Stimulated activated effector memory CD8-positive, alpha-beta T cell treated with anti-CD3 and anti-CD28 coated beads, Interleukin-12 subunit alpha, Interleukin-12 subunit beta, amount 100 ng/mL, for 72 hours (primary cell): Measurements from ENCODE around the gene LMAN2.

Experiments used
- ATAC-seq: fragments of 150-1000 bp; cut with Tn5 transposase; 2 replicates; pipeline ENCODE4 v1.10.0; 2021
- DNase-seq, 2 donors: peaks; one replicate each; pipeline ENCODE4 v3.0.0; 2021 to 2022; ENCODE audit warnings: low spot score in 2 of 2
- H3K27ac Mint-ChIP-seq: one replicate; pipeline ENCODE4 v1.8.0; 2022; ENCODE audit warnings: mild to moderate bottlenecking, mixed read lengths
- H3K36me3 Mint-ChIP-seq: one replicate; pipeline ENCODE4 v1.8.0; 2022; ENCODE audit warnings: mild to moderate bottlenecking, mixed read lengths
- H3K4me1 Mint-ChIP-seq: one replicate; pipeline ENCODE4 v1.8.0; 2022; ENCODE audit warnings: mixed read lengths
- H3K4me3 Mint-ChIP-seq: one replicate; pipeline ENCODE4 v1.8.0; 2022; ENCODE audit warnings: mild to moderate bottlenecking, mixed read lengths
- H3K9me3 Mint-ChIP-seq: one replicate; pipeline ENCODE4 v1.8.0; 2022; ENCODE audit warnings: mixed read lengths

The LMAN2 gene

DNA sequence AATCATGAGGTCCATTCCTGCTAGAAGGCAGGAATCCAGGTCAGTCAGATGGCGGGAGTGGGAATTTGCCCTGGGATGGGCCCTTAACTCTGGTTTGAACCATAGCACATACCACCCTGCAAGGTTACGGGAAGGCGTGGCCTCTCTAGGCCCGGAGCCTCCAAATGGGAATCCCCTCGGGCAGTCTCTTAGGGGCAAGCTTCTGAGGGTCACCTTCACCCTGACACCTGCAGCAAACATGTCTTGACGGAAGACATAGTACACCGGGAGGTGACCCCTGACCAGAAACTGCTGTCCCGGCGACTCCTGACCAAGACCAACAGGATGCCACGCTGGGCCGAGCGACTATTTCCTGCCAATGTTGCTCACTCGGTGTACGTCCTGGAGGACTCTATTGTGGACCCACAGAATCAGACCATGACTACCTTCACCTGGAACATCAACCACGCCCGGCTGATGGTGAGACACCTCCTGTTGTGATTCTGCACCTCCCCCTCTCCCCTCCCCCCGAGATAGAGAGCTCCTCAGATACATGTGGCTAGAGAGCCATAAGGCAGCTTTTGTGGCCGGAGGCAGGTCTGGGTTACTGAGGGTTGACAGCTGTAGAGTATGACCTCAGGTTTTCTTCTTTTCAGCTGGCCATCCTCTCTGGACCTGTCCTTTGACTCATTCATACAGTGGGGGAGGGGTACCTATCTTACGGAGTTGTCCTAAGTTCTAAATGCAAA is 46.9 kb downstream of the LMAN2 start:
- Mint-ChIP-seq H3K4me1 (peaks cover 72% of the 10 kb centered on the region), H3K9me3 (no peaks in the 10 kb centered on the region), H3K36me3 (peaks cover 76% of the 10 kb centered on the region), H3K4me3 (peak overlapping the region; percentile 90), H3K27ac (peak overlapping the region; percentile 86)
- no peak for DNase-seq
- ATAC-seq = no peak

DNA sequence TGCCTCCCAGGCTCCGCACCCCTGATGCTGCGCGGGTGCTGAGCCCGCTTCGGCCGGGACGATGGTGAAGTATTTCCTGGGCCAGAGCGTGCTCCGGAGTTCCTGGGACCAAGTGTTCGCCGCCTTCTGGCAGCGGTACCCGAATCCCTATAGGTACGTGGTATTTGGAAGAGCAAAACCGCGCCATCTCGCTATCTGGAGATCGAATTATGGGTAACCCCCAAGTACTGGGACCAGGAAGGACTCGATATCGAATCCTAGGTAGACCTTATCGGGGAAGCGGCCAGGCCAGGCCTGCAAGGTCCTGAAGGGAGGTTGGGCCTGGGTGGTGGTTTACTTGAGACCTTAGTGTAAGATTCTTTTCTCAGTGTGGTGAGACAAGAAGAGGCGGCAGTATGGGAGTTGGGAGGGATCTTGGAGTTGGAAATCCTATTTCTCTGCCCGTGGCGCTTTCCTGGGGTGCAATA is 47.5 kb downstream of the LMAN2 start:
- peaks cover 80% of the 10 kb centered on the region for H3K36me3 Mint-ChIP-seq

DNA sequence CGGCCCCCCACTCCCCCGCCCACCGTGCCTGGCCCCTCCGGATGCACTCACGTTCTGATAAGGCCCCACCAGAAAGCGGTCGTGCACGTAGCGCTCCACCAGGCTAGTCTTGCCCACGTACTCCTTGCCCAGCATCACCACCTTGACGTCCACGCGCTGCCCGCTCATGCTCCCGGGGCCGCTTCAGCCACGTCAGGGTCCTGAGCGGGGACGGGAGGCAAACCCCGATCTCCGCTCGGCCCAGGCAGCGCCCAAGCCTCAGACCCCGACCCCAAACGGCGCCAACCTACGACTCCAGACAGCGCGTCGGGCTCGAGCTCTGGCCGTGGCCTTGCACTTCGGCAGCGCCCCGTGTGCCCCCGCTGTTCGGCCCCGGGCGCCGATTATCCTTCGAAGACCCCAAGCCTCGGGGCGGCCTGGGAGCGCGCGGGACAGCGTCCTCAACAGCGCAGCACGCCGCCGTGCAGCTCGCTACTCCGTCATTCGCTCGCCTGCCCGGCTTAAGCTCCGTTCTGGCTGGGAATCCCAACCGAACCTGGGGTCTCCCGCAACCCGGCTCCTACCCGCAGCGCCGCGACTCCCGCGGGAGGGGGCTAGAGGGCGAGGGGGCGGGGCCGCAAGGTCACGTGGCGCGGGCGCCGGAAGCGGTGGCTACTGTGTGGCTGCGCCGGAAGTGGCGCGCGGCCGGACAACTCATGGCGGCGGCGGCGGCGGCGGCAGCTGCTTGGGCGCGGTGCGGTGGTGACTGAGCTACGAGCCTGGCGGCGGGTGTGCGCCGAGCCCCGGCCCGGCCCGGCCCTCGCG is 48.1 kb downstream of the LMAN2 start, which contains the start of the genes PRELID1 and RAB24:
Gene PRELID1 (plus strand): TSS at position 679 of the 804 bp plus-strand sequence. CDS start 187 bp downstream, outside the sequence.
Gene RAB24 (minus strand): TSS at position 599 of the 804 bp plus-strand sequence. CDS start 431 bp downstream, at position 168.
- H3K36me3 Mint-ChIP-seq = peaks cover 80% of the 10 kb centered on the region
- peaks cover 73% of the 10 kb centered on the region for H3K4me1 Mint-ChIP-seq

More for the DNA sequence above, 47.5 kb downstream of the LMAN2 start:
- H3K27ac Mint-ChIP-seq = peak overlapping the region; percentile 86
- no peaks in the 10 kb centered on the region for H3K9me3 Mint-ChIP-seq
- ATAC-seq (no peak), DNase-seq (no peak)
- peaks cover 72% of the 10 kb centered on the region for H3K4me1 Mint-ChIP-seq
- peak overlapping the region; percentile 90 for H3K4me3 Mint-ChIP-seq

DNA sequence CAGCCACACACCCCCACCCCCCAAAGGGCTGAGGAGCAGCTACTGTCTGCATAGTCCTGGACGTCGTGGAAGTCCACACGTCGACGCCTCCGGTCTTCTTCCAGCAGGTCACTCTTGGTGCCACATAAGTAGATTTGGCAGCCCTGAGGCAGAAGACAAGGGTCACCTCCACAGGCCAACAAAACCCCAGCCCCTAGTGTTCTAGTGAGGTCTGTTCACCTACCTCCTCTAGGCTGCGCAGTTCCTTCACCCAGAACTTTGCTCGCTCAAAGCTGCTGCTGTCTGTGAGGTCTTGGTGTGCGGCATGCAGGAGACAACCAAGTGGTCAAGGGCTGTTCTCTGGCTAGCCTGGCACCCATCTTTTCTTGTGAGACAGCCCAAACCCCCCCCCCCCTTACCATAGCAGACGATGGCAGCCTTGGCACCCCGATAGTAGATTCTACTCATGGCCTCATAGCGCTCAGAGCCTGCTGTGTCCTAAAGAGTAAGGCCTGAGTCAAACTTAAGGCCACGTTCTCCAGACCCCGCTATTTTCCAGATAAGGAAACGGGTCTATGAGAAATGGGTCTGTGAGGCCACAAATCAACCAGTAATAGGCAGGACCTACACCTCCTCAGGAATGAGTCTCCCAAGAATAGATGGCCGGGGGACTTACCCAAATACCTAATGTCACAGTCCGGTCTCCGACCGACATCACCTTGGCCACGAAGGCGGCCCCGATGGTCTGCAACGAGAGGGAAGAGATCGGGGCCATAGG is 48.9 kb downstream of the LMAN2 start:
- Mint-ChIP-seq H3K27ac (peak overlapping the region; percentile 86), H3K4me1 (peaks cover 73% of the 10 kb centered on the region), H3K4me3 (peak overlapping the region; percentile 90), H3K36me3 (peaks cover 85% of the 10 kb centered on the region), H3K9me3 (no peaks in the 10 kb centered on the region)
- DNase-seq (no peak), ATAC-seq (no peak)

More for the DNA sequence above, 48.1 kb downstream of the LMAN2 start, which contains the start of the genes PRELID1 and RAB24:
- Mint-ChIP-seq H3K9me3 (no peaks in the 10 kb centered on the region), H3K27ac (peak within 1 kb of the TSS; percentile 86), H3K4me3 (peak within 1 kb of the TSS; percentile 90)
- ATAC-seq (peak; percentile 87), DNase-seq (peak; percentile 91 to 97)

DNA sequence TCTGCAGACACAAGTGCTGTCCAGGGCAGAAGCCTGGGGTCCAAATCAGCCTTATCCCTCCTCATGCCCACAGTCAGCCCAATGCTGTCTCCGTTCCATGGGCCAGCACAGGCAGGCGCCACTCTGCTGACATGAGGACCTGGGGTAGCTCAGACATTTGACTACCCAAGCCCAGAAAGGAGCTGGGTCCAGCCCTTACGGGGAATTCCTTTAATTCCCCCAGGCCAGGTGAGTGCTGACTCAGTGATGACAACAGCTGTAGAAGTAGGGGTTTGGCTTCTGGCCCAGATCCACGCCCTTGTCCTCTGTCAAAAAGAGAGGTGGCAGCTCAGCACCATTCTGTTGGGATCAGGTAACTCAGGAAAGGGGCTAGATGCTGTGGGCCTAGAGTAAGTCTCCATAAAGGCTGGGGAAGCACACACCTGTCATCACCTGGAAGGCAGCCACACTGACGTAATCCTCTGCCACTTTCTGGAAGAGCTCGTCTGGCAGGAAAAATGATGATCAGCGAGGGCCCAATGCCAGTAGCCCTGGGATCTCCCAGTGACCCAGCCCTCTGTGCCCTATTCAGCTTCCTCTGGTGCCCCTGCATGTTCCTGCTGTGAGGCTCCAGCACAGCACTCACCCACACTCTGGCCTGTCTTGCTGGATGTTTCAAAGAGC is 49.8 kb downstream of the LMAN2 start:
- Mint-ChIP-seq H3K4me3 (peak overlapping the region; percentile 90), H3K36me3 (peaks cover 84% of the 10 kb centered on the region), H3K4me1 (peaks cover 78% of the 10 kb centered on the region), H3K27ac (peak overlapping the region; percentile 86), H3K9me3 (no peaks in the 10 kb centered on the region)
- no peak for ATAC-seq
- DNase-seq = no peak

DNA sequence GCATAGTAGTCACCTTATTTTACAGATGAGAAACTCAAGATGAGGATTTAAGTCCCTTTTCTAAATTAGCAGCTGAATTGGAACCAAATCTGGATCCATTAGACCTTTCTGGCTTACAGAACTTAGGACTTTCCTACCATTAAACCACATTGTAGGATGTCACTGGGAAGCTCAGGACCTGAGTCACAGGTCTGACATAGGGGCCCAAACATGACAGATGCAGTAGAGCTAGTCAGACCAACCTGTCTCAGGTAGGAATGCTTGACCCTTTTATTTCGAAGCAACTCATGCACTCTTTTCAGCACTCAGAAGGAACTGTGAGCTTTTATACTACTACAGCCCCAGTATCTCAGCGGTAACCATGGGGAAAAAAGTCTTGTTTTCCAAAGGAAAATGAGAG is 50.5 kb downstream of the LMAN2 start:
- H3K4me1 Mint-ChIP-seq = peaks cover 82% of the 10 kb centered on the region
- no peaks in the 10 kb centered on the region for H3K9me3 Mint-ChIP-seq
- H3K27ac Mint-ChIP-seq = peak overlapping the region; percentile 93
- H3K36me3 Mint-ChIP-seq = peaks cover 83% of the 10 kb centered on the region
- ATAC-seq = no peak
- H3K4me3 Mint-ChIP-seq = peak overlapping the region; percentile 90
- no peak for DNase-seq

DNA sequence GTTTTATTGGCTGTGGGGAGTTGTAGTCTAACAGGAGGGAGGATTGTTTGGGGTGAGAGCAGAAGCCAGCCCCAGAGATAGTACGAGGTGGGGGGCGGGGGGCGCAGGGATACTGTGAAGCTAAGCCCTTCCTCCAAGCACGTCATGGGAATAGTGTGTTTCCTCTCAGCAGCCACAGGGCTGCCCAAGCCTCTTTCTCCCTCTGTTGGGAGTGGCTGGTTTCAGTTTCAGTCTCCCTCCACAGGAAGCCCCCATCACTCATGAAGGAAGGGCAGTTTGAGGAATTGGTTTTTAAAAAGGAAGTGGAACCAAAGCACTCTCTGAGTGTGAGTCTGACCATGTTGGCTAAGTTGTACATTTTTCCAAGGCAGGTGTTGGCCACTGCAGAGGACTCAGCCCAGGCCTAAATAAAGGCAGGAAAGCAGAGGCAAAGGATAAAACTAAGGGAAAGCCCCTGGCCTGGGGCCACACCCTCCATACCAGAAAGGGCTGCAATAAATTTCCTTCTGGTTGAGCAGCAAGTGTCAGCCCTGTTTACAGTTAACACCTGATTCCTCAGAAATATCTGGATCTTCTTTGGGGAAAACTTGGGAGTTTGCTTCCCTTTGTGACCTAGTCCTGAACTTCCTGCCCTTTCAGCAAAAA is 51.1 kb downstream of the LMAN2 start:
- Mint-ChIP-seq H3K27ac (peak overlapping the region; percentile 93), H3K4me1 (peaks cover 82% of the 10 kb centered on the region), H3K36me3 (peaks cover 83% of the 10 kb centered on the region), H3K9me3 (no peaks in the 10 kb centered on the region), H3K4me3 (peak overlapping the region; percentile 90)
- DNase-seq (peak in 1 of 2 donors; percentile 78), ATAC-seq (peak; percentile 47)

DNA sequence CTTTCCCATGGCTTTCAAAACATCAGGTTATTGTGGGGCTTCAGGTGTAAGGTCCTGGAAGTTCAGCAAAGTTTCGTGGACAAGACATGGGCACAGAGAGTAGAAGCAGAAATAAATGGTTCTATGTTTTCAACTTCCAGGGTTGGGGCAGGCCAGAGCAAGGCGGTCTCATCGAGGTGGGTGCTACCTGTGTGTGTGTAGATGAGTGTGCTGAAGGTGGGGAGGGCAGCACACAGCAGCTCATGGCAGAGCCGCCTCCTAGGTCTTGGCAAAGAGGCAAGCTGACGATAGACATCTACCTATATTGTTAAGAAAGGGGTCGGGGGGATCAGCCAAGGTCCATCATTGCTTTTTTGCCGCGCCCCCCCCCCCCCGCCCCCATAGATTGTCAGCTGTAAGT is 51.8 kb downstream of the LMAN2 start:
- peak overlapping the region; percentile 93 for H3K27ac Mint-ChIP-seq
- H3K4me1 Mint-ChIP-seq = peaks cover 79% of the 10 kb centered on the region
- DNase-seq = no peak
- no peak for ATAC-seq
- H3K9me3 Mint-ChIP-seq = no peaks in the 10 kb centered on the region
- no peak overlapping the region for H3K4me3 Mint-ChIP-seq
- peaks cover 83% of the 10 kb centered on the region for H3K36me3 Mint-ChIP-seq

DNA sequence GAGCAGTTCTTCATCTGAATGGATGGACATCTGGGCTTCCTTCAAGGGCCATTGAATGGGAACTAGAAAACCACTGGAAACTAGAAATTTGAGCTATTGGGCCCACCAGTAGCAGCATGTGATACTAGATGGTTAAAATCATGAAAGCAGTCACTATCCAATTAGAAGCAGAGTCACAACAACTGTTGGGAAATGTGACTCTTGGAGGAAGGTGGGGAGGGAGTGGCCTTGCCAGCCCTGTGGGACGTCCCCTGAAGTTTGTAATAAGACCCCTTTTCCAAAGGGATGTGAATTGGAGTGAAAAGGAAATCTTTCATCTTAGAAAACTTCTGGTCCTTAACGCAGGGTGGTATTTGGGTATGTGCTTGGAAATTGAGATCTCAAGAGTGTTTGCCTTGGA is 53.5 kb downstream of the LMAN2 start:
- DNase-seq (no peak), ATAC-seq (no peak)
- Mint-ChIP-seq H3K4me3 (no peak overlapping the region), H3K4me1 (peaks cover 67% of the 10 kb centered on the region), H3K27ac (peak overlapping the region; percentile 93), H3K36me3 (peaks cover 84% of the 10 kb centered on the region), H3K9me3 (no peaks in the 10 kb centered on the region)

DNA sequence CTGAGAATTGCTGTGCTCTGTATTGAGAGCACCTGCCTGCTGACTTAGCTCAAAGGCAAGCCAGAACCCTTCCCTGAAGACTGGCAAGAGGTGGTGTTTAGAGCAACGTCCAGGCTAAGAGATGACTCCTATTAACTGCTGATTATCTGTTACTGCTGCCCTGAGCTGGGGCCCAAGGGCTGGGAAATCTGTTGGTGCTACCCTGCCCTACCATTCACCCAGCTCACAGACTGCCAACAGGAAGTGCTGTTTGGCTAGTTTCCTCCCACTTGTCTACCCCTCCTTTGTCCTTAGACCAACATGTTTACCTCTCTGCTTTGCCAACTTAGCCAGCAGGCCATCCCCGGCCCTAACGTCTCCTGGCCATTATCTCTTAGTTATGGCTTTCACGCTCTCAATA is 54.9 kb downstream of the LMAN2 start:
- H3K27ac Mint-ChIP-seq = peak overlapping the region; percentile 93
- peaks cover 54% of the 10 kb centered on the region for H3K4me1 Mint-ChIP-seq
- DNase-seq = no peak
- peak; percentile 27 for ATAC-seq
- H3K9me3 Mint-ChIP-seq = no peaks in the 10 kb centered on the region
- H3K4me3 Mint-ChIP-seq = no peak overlapping the region
- peaks cover 84% of the 10 kb centered on the region for H3K36me3 Mint-ChIP-seq

DNA sequence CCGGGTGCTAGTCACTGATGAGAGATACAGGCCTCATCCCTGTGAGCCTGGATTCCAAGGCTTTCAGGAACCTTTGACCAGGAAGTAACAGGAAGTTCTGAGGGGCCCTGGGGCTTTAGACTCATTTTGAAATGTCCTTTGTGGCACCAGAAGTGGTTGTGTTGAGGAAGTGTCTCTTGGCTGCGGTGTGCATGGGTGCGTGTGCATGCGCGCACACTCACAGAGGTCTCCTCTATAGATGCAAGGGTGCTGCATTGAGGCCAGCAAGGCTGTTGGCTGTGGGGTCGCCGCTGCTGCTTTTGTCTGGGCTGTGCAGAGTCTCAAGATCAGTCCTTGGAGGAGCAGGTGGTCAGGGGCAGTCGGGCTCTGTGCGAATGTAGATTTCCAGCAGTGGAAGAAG is 55.5 kb downstream of the LMAN2 start:
- Mint-ChIP-seq H3K4me3 (no peak overlapping the region), H3K36me3 (peaks cover 84% of the 10 kb centered on the region), H3K4me1 (peaks cover 48% of the 10 kb centered on the region), H3K9me3 (no peaks in the 10 kb centered on the region), H3K27ac (peak overlapping the region; percentile 93)
- ATAC-seq (peak; percentile 33), DNase-seq (no peak)

DNA sequence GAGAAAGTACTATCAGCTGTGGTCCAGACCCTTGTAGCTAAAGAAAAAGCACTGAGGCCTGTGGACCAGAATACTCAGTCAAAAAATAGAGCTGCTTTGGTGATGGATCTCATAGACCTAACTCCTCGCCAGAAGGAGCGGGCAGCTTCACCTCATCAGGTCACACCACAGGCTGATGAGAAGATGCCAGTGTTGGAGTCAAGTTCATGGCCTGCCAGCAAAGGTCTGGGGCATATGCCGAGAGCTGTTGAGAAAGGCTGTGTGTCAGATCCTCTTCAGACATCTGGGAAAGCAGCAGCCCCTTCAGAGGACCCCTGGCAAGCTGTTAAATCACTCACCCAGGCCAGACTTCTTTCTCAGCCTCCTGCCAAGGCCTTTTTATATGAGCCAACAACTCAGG is 56.8 kb downstream of the LMAN2 start:
- H3K4me1 Mint-ChIP-seq = peaks cover 35% of the 10 kb centered on the region
- peaks cover 86% of the 10 kb centered on the region for H3K36me3 Mint-ChIP-seq
- peak overlapping the region; percentile 93 for H3K27ac Mint-ChIP-seq
- no peak overlapping the region for H3K4me3 Mint-ChIP-seq
- no peak for DNase-seq
- no peak for ATAC-seq
- no peaks in the 10 kb centered on the region for H3K9me3 Mint-ChIP-seq

DNA sequence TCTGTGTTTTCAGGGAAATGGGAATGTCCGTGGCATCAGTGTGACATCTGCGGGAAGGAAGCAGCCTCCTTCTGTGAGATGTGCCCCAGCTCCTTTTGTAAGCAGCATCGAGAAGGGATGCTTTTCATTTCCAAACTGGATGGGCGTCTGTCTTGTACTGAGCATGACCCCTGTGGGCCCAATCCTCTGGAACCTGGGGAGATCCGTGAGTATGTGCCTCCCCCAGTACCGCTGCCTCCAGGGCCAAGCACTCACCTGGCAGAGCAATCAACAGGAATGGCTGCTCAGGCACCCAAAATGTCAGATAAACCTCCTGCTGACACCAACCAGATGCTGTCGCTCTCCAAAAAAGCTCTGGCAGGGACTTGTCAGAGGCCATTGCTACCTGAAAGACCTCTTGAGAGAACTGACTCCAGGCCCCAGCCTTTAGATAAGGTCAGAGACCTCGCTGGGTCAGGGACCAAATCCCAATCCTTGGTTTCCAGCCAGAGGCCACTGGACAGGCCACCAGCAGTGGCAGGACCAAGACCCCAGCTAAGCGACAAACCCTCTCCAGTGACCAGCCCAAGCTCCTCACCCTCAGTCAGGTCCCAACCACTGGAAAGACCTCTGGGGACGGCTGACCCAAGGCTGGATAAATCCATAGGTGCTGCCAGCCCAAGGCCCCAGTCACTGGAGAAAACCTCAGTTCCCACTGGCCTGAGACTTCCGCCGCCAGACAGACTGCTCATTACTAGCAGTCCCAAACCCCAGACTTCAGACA is 57.5 kb downstream of the LMAN2 start:
- ATAC-seq (no peak), DNase-seq (no peak)
- Mint-ChIP-seq H3K27ac (peak overlapping the region; percentile 93), H3K4me1 (peaks cover 29% of the 10 kb centered on the region), H3K36me3 (peaks cover 87% of the 10 kb centered on the region), H3K9me3 (no peaks in the 10 kb centered on the region), H3K4me3 (no peak overlapping the region)
